Dendritic cell treated with granulocyte-macrophage colony-stimulating factor and Interleukin-4, amounts not matched to agents 40 ng/mL and 50 ng/mL, for 4 days (primary cell): ENCODE results near the gene COLEC11.
"Not testable (repeated sequence)": the region's sequence is repeated elsewhere in the genome, so short reads cannot be mapped to it uniquely, and the experiment has no call there.

Experiments
- H3K27ac Mint-ChIP-seq: one replicate; pipeline ENCODE4 v1.8.0; 2022; ENCODE audit warnings: mild to moderate bottlenecking, mixed read lengths
- H3K27me3 Mint-ChIP-seq: one replicate; pipeline ENCODE4 v1.8.0; 2022; ENCODE audit warnings: mild to moderate bottlenecking, mixed read lengths
- H3K36me3 Mint-ChIP-seq: one replicate; pipeline ENCODE4 v1.8.0; 2022; ENCODE audit warnings: low read depth, mixed read lengths
- H3K4me1 Mint-ChIP-seq: one replicate; pipeline ENCODE4 v1.8.0; 2022; ENCODE audit warnings: low read depth, mixed read lengths
- H3K4me3 Mint-ChIP-seq: one replicate; pipeline ENCODE4 v1.8.0; 2022; ENCODE audit warnings: mild to moderate bottlenecking, moderate library complexity, mixed read lengths
- H3K9me3 Mint-ChIP-seq: one replicate; pipeline ENCODE4 v1.8.0; 2022; ENCODE audit warnings: mixed read lengths
- intact Hi-C: fragments of 100-400 bp; cut with micrococcal nuclease; formaldehyde crosslinking; loops from one replicate; pipeline ENCODE4 v1.15.0; 2022

COLEC11 gene

GRCh38 chr2:3616435-3617197 lies 21.7 kb downstream of the COLEC11 start:
- H3K27ac Mint-ChIP-seq, H3K4me3 Mint-ChIP-seq, H3K9me3 Mint-ChIP-seq, H3K27me3 Mint-ChIP-seq, H3K36me3 Mint-ChIP-seq, H3K4me1 Mint-ChIP-seq, intact Hi-C loops: not testable (repeated sequence)

GRCh38 chr2:3617198-3617890 lies 22.4 kb downstream of the COLEC11 start:
- peaks cover 2% of the 10 kb centered on the region for H3K27me3 Mint-ChIP-seq
- no peak overlapping the region for H3K4me3 Mint-ChIP-seq
- intact Hi-C loops: no loop called here
- no peaks in the 10 kb centered on the region for H3K36me3 Mint-ChIP-seq
- H3K4me1 Mint-ChIP-seq: no peaks in the 10 kb centered on the region
- peaks cover 8% of the 10 kb centered on the region for H3K9me3 Mint-ChIP-seq
- no peak overlapping the region for H3K27ac Mint-ChIP-seq

- Mint-ChIP-seq H3K9me3 (peaks cover 8% of the 10 kb centered on the region), H3K4me1 (no peaks in the 10 kb centered on the region), H3K27me3 (peaks cover 2% of the 10 kb centered on the region), H3K36me3 (no peaks in the 10 kb centered on the region), H3K4me3 (no peak overlapping the region), H3K27ac (no peak overlapping the region)
- intact Hi-C loops: no loop called here
Measured at GRCh38 chr2:3618367-3618766, 23.5 kb downstream of the COLEC11 start.

GRCh38 chr2:3619033-3619432 lies 24.1 kb downstream of the COLEC11 start:
- H3K9me3 Mint-ChIP-seq: peaks cover 8% of the 10 kb centered on the region
- H3K36me3 Mint-ChIP-seq: no peaks in the 10 kb centered on the region
- intact Hi-C loops: no loop called here
- H3K4me3 Mint-ChIP-seq: no peak overlapping the region
- H3K27me3 Mint-ChIP-seq: peaks cover 2% of the 10 kb centered on the region
- no peak overlapping the region for H3K27ac Mint-ChIP-seq
- H3K4me1 Mint-ChIP-seq: no peaks in the 10 kb centered on the region

GRCh38 chr2:3619661-3620060 lies 24.7 kb downstream of the COLEC11 start:
- H3K4me3 Mint-ChIP-seq, intact Hi-C loops, H3K4me1 Mint-ChIP-seq, H3K36me3 Mint-ChIP-seq, H3K9me3 Mint-ChIP-seq, H3K27me3 Mint-ChIP-seq, H3K27ac Mint-ChIP-seq: not testable (repeated sequence)

GRCh38 chr2:3620834-3621233 lies 25.9 kb downstream of the COLEC11 start:
- intact Hi-C loops: no loop called here
- H3K4me3 Mint-ChIP-seq: no peak overlapping the region
- peaks cover 2% of the 10 kb centered on the region for H3K27me3 Mint-ChIP-seq
- no peak overlapping the region for H3K27ac Mint-ChIP-seq
- no peaks in the 10 kb centered on the region for H3K36me3 Mint-ChIP-seq
- peaks cover 8% of the 10 kb centered on the region for H3K9me3 Mint-ChIP-seq
- no peaks in the 10 kb centered on the region for H3K4me1 Mint-ChIP-seq

- peaks cover 2% of the 10 kb centered on the region for H3K27me3 Mint-ChIP-seq
- H3K27ac Mint-ChIP-seq: no peak overlapping the region
- intact Hi-C loops: no loop called here
- H3K9me3 Mint-ChIP-seq: no peaks in the 10 kb centered on the region
- H3K36me3 Mint-ChIP-seq: no peaks in the 10 kb centered on the region
- H3K4me3 Mint-ChIP-seq: no peak overlapping the region
- no peaks in the 10 kb centered on the region for H3K4me1 Mint-ChIP-seq
Measured at GRCh38 chr2:3622967-3623366, 28.1 kb downstream of the COLEC11 start.

- no peaks in the 10 kb centered on the region for H3K36me3 Mint-ChIP-seq
- no peaks in the 10 kb centered on the region for H3K27me3 Mint-ChIP-seq
- intact Hi-C loops: no loop called here
- H3K9me3 Mint-ChIP-seq: no peaks in the 10 kb centered on the region
- no peaks in the 10 kb centered on the region for H3K4me1 Mint-ChIP-seq
- no peak overlapping the region for H3K27ac Mint-ChIP-seq
- no peak overlapping the region for H3K4me3 Mint-ChIP-seq
Measured at GRCh38 chr2:3624059-3624794, 29.3 kb downstream of the COLEC11 start.

GRCh38 chr2:3625186-3625585 lies 30.3 kb downstream of the COLEC11 start:
- Mint-ChIP-seq H3K9me3 (no peaks in the 10 kb centered on the region), H3K27me3 (no peaks in the 10 kb centered on the region), H3K4me3 (no peak overlapping the region), H3K36me3 (no peaks in the 10 kb centered on the region), H3K4me1 (no peaks in the 10 kb centered on the region), H3K27ac (no peak overlapping the region)
- intact Hi-C loops: no loop called here

GRCh38 chr2:3626118-3626811 lies 31.4 kb downstream of the COLEC11 start:
- no peak overlapping the region for H3K4me3 Mint-ChIP-seq
- no peak overlapping the region for H3K27ac Mint-ChIP-seq
- H3K27me3 Mint-ChIP-seq: no peaks in the 10 kb centered on the region
- no peaks in the 10 kb centered on the region for H3K4me1 Mint-ChIP-seq
- intact Hi-C loops: no loop called here
- no peaks in the 10 kb centered on the region for H3K9me3 Mint-ChIP-seq
- H3K36me3 Mint-ChIP-seq: no peaks in the 10 kb centered on the region

- H3K9me3 Mint-ChIP-seq: no peaks in the 10 kb centered on the region
- H3K36me3 Mint-ChIP-seq: no peaks in the 10 kb centered on the region
- no peak overlapping the region for H3K27ac Mint-ChIP-seq
- no peak overlapping the region for H3K4me3 Mint-ChIP-seq
- intact Hi-C loops: no loop called here
- H3K27me3 Mint-ChIP-seq: no peaks in the 10 kb centered on the region
- no peaks in the 10 kb centered on the region for H3K4me1 Mint-ChIP-seq
Measured at GRCh38 chr2:3626812-3627499, 32.0 kb downstream of the COLEC11 start.

- Mint-ChIP-seq H3K9me3 (no peaks in the 10 kb centered on the region), H3K27ac (no peak overlapping the region), H3K4me1 (no peaks in the 10 kb centered on the region), H3K4me3 (no peak overlapping the region), H3K36me3 (no peaks in the 10 kb centered on the region), H3K27me3 (no peaks in the 10 kb centered on the region)
- intact Hi-C loops: no loop called here
Measured at GRCh38 chr2:3627500-3628100, 32.7 kb downstream of the COLEC11 start.

- Mint-ChIP-seq H3K9me3 (no peaks in the 10 kb centered on the region), H3K36me3 (no peaks in the 10 kb centered on the region), H3K4me1 (no peaks in the 10 kb centered on the region), H3K27ac (no peak overlapping the region), H3K4me3 (no peak overlapping the region), H3K27me3 (no peaks in the 10 kb centered on the region)
- intact Hi-C loops: no loop called here
Measured at GRCh38 chr2:3628241-3628679, 33.3 kb downstream of the COLEC11 start.
